ENCODE data around the gene CDC42. TPM values are rescaled to one million over a fixed set of nuclear protein-coding genes. Genes with fewer than 3 reads are reported as not detected.

The CDC42 gene
- total RNA-seq, 1 experiment from 2014 or later: 171 TPM

GRCh38 chr1:22093513-22093912, 41.0 kb downstream of the CDC42 start:
- ChIA-PET CTCF (interaction anchor here (1.1 to 1.7 kb wide), 3 partner anchors 12 to 48 kb away, joined by 3 to 8 read pairs (median 3); no protein-coding TSS in a partner anchor), POLR2A (interaction anchor here (0.6 kb wide), 1 partner anchor 330 kb away, joined by 3 read pairs; no protein-coding TSS in a partner anchor)
- no peak for TF ChIP-seq NR2C2 (CRISPR knock-in tag; IDR thresholded peaks at IDR 0.05)
- TF ChIP-seq FOXJ3 (CRISPR knock-in tag; IDR thresholded peaks at IDR 0.05; ENCODE audit: borderline replicate concordance): no peak
- TF ChIP-seq E2F1 (CRISPR knock-in tag; IDR thresholded peaks at IDR 0.05): no peak
- TF ChIP-seq ZNF423 (CRISPR knock-in tag; IDR thresholded peaks at IDR 0.05): no peak
- TF ChIP-seq ZNF263 (CRISPR knock-in tag; IDR thresholded peaks at IDR 0.05; ENCODE audit: low read depth): no peak
- no peak for TF ChIP-seq ERG (CRISPR knock-in tag; IDR thresholded peaks at IDR 0.05)
- no peak for TF ChIP-seq ZNF281 (CRISPR knock-in tag; IDR thresholded peaks at IDR 0.05)
- TF ChIP-seq ZMAT4 (CRISPR knock-in tag; IDR thresholded peaks at IDR 0.05): no peak
- no peak for TF ChIP-seq ZSCAN18 (CRISPR knock-in tag; IDR thresholded peaks at IDR 0.05)
- TF ChIP-seq HMGXB4 (CRISPR knock-in tag; IDR thresholded peaks at IDR 0.05): no peak
- no peak for TF ChIP-seq TCF7 (CRISPR knock-in tag; IDR thresholded peaks at IDR 0.05; ENCODE audit: low read depth)
- TF ChIP-seq TP53 (CRISPR knock-in tag; IDR thresholded peaks at IDR 0.05): no peak
- TF ChIP-seq ZBTB21 (CRISPR knock-in tag; IDR thresholded peaks at IDR 0.05; ENCODE audit: borderline replicate concordance): no peak
- TF ChIP-seq IRF2 (CRISPR knock-in tag; IDR thresholded peaks at IDR 0.05; ENCODE audit: borderline replicate concordance, low read depth): no peak
- no peak for TF ChIP-seq HMGA2 (CRISPR knock-in tag; IDR thresholded peaks at IDR 0.05)
- TF ChIP-seq ELF4 (CRISPR knock-in tag; IDR thresholded peaks at IDR 0.05; ENCODE audit: low read depth): no peak
- no peak for TF ChIP-seq JUN (CRISPR knock-in tag; IDR thresholded peaks at IDR 0.05)
- no peak for TF ChIP-seq RORB (CRISPR knock-in tag; IDR thresholded peaks at IDR 0.05)
- Mint-ChIP-seq H3K27me3 (ENCODE audit: low read depth) (no peaks in the 10 kb centered on the region), H3K4me1 (peaks cover 47% of the 10 kb centered on the region), H3K36me3 (peaks cover 18% of the 10 kb centered on the region), H3K27ac (peak overlapping the region; percentile 27; the same call in 1 of the 2 replicates), H3K9me3 (no peaks in the 10 kb centered on the region), H3K4me3 (no peak overlapping the region)
- ATAC-seq (no peak), DNase-seq (ENCODE audit: low spot score) (no peak)
